ENCODE data around the gene KIF25. TPM values are rescaled to one million over a fixed set of nuclear protein-coding genes. Genes with fewer than 3 reads are reported as not detected.

The KIF25 gene
- total and polyA plus RNA-seq, 4 donors = 0.05 TPM; not detected in 3

DNA sequence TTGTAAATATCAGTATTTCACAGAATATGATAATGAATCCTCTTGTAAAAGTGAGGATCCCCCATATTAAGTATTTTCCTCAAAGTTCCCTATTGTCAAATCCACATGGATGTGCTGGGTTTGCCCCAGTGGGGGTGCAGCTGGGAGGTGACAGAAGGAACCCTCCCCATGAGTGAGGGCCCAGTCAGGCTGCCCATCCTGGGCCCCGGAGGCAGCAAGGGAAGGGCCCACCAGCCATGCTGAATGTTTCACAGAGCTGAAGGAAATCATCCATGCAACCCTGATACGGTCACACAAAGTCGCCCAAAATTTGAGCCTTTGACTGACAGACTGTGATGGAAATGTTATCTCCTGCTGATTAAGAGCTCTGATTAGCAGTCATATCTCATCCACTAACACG, 41.8 kb downstream of the KIF25 start (continued):
- TF ChIP-seq, protein P1, sequence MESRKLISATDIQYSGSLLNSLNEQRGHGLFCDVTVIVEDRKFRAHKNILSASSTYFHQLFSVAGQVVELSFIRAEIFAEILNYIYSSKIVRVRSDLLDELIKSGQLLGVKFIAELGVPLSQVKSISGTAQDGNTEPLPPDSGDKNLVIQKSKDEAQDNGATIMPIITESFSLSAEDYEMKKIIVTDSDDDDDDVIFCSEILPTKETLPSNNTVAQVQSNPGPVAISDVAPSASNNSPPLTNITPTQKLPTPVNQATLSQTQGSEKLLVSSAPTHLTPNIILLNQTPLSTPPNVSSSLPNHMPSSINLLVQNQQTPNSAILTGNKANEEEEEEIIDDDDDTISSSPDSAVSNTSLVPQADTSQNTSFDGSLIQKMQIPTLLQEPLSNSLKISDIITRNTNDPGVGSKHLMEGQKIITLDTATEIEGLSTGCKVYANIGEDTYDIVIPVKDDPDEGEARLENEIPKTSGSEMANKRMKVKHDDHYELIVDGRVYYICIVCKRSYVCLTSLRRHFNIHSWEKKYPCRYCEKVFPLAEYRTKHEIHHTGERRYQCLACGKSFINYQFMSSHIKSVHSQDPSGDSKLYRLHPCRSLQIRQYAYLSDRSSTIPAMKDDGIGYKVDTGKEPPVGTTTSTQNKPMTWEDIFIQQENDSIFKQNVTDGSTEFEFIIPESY (IDR thresholded peaks at IDR 0.05) = no peak
- TF ChIP-seq HNF4A (conservative IDR thresholded peaks at IDR 0.05) (no peak), YY1 (IDR thresholded peaks at IDR 0.05) (no peak), NR2F2 (IDR thresholded peaks at IDR 0.05) (no peak), GABPA (IDR thresholded peaks at IDR 0.05 in 1 of 2, conservative IDR thresholded peaks at IDR 0.05 in 1 of 2) (no peak)
- TF ChIP-seq, protein P2, sequence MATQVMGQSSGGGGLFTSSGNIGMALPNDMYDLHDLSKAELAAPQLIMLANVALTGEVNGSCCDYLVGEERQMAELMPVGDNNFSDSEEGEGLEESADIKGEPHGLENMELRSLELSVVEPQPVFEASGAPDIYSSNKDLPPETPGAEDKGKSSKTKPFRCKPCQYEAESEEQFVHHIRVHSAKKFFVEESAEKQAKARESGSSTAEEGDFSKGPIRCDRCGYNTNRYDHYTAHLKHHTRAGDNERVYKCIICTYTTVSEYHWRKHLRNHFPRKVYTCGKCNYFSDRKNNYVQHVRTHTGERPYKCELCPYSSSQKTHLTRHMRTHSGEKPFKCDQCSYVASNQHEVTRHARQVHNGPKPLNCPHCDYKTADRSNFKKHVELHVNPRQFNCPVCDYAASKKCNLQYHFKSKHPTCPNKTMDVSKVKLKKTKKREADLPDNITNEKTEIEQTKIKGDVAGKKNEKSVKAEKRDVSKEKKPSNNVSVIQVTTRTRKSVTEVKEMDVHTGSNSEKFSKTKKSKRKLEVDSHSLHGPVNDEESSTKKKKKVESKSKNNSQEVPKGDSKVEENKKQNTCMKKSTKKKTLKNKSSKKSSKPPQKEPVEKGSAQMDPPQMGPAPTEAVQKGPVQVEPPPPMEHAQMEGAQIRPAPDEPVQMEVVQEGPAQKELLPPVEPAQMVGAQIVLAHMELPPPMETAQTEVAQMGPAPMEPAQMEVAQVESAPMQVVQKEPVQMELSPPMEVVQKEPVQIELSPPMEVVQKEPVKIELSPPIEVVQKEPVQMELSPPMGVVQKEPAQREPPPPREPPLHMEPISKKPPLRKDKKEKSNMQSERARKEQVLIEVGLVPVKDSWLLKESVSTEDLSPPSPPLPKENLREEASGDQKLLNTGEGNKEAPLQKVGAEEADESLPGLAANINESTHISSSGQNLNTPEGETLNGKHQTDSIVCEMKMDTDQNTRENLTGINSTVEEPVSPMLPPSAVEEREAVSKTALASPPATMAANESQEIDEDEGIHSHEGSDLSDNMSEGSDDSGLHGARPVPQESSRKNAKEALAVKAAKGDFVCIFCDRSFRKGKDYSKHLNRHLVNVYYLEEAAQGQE (IDR thresholded peaks at IDR 0.05) = no peak

DNA sequence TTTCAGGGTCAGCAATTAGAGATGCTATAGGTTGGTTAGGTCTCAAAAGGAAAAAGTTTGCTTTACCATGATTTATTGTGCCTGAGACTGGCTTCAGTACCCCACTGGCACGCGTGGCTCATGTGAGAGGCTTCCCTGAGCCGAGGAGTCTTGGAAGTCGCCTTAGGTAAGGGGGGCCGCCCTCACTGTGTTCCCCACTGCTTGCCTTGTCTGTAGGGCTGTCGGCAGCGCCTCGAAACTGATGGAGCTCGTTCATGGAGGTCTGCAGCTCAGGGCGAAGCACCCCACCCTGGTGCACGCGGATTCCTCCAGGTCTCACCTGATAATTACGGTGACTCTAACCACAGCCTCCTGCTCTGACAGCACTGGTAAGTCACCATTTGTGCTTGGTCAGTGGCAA, 42.4 kb downstream of the KIF25 start:
- no peaks in the 10 kb centered on the region for H3K27me3 ChIP-seq (ENCODE audit: control insufficient read depth in 4 of 4, insufficient read depth in 4 of 4, low read length in 3 of 4)
- no peaks in the 10 kb centered on the region for H3K36me3 ChIP-seq (ENCODE audit: control insufficient read depth in 4 of 4, insufficient read depth in 3 of 4, low read depth in 1 of 4, low read length in 3 of 4)
- H3K27ac ChIP-seq (ENCODE audit: low read depth in 1 of 2, low read length in 2 of 2) = no peak overlapping the region
- H3K9ac ChIP-seq (ENCODE audit: low read depth in 1 of 2, low read length in 2 of 2) = no peak overlapping the region
- TF ChIP-seq, protein P2 (IDR thresholded peaks at IDR 0.05) = no peak
- no peak for TF ChIP-seq EGR1 (IDR thresholded peaks at IDR 0.05; ENCODE audit: low read depth in 2 of 2)
- no peak for TF ChIP-seq CTCF (IDR thresholded peaks at IDR 0.05; ENCODE audit: low read depth, low read length, missing input control)
- TF ChIP-seq, protein P1 (IDR thresholded peaks at IDR 0.05) = no peak
- TF ChIP-seq TAF1 (conservative IDR thresholded peaks at IDR 0.05) = no peak
- no peak for TF ChIP-seq SP1 (IDR thresholded peaks at IDR 0.05)
- no peak for TF ChIP-seq YY1 (IDR thresholded peaks at IDR 0.05)
- no peak for TF ChIP-seq FOXA1 (IDR thresholded peaks at IDR 0.05)
- TF ChIP-seq ATF3 (IDR thresholded peaks at IDR 0.05) = no peak
- TF ChIP-seq FOXA2 (IDR thresholded peaks at IDR 0.05) = no peak
- TF ChIP-seq RAD21 (IDR thresholded peaks at IDR 0.05) = no peak
- TF ChIP-seq, protein P3, sequence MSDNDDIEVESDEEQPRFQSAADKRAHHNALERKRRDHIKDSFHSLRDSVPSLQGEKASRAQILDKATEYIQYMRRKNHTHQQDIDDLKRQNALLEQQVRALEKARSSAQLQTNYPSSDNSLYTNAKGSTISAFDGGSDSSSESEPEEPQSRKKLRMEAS (IDR thresholded peaks at IDR 0.05) = no peak
- no peak for TF ChIP-seq NR2F2 (IDR thresholded peaks at IDR 0.05)
- TF ChIP-seq GABPA (IDR thresholded peaks at IDR 0.05 in 1 of 2, conservative IDR thresholded peaks at IDR 0.05 in 1 of 2) = no peak
- TF ChIP-seq RXRA (IDR thresholded peaks at IDR 0.05) = no peak
- TF ChIP-seq HNF4A (conservative IDR thresholded peaks at IDR 0.05) = no peak
- no peak for DNase-seq (ENCODE audit: low spot score)
- WGBS = 87% methylated on average over 13 of the region's 13 CpGs
- peaks cover 16 to 43% (median 23%) of the 10 kb centered on the region in 4 donors for H3K9me3 ChIP-seq (ENCODE audit: control insufficient read depth in 4 of 4, low read length in 3 of 4)
- peaks cover 0 to 6% (median 4%) of the 10 kb centered on the region in 4 donors for H3K4me1 ChIP-seq (ENCODE audit: control insufficient read depth in 4 of 4, insufficient read depth in 4 of 4, low read length in 3 of 4)
- H3K4me3 ChIP-seq (ENCODE audit: low read depth in 1 of 3, low read length in 3 of 3) = peak overlapping the region in 1 of 3 donors; percentile 5
